Measurements from ENCODE around the gene RPUSD3. TPM values are rescaled to one million over a fixed set of nuclear protein-coding genes. Genes with fewer than 3 reads are reported as not detected.

RPUSD3 gene, protein sequence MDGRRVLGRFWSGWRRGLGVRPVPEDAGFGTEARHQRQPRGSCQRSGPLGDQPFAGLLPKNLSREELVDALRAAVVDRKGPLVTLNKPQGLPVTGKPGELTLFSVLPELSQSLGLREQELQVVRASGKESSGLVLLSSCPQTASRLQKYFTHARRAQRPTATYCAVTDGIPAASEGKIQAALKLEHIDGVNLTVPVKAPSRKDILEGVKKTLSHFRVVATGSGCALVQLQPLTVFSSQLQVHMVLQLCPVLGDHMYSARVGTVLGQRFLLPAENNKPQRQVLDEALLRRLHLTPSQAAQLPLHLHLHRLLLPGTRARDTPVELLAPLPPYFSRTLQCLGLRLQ
- polyA plus RNA-seq = 31.8 TPM
- long read RNA-seq, donor 1, transcript RPUSD3-201 (9 exons, 1,225 nt) = major isoform, 9 of 13 reads
- long read RNA-seq, donor 1, partial matches to known transcripts = 0 of 13 reads
- long read RNA-seq, donor 1, other reads (novel, unspliced or antisense) = 0 of 13 reads
- long read RNA-seq, donor 2, transcript RPUSD3-201 (9 exons, 1,225 nt) = major isoform, 14 of 20 reads
- long read RNA-seq, donor 2, partial matches to known transcripts = 0 of 20 reads
- long read RNA-seq, donor 2, other reads (novel, unspliced or antisense) = 0 of 20 reads
- long read RNA-seq, donor 3 = 0 reads
- long read RNA-seq, donor 4, partial matches to known transcripts = 0 of 1 reads
- long read RNA-seq, donor 4, other reads (novel, unspliced or antisense) = 0 of 1 reads
- long read RNA-seq, donor 5, partial matches to known transcripts = 0 of 7 reads
- long read RNA-seq, donor 5, other reads (novel, unspliced or antisense) = 0 of 7 reads
- long read RNA-seq, donor 6, transcript RPUSD3-216 (4 exons, 2,491 nt) = minor isoform, 5 of 25 reads
- long read RNA-seq, donor 6, transcript RPUSD3-201 (9 exons, 1,225 nt) = major isoform, 16 of 25 reads
- long read RNA-seq, donor 6, partial matches to known transcripts = 0 of 25 reads
- long read RNA-seq, donor 6, other reads (novel, unspliced or antisense) = 0 of 25 reads
- long read RNA-seq, donor 7, transcript RPUSD3-201 (9 exons, 1,225 nt) = major isoform, 9 of 11 reads
- long read RNA-seq, donor 7, partial matches to known transcripts = 0 of 11 reads
- long read RNA-seq, donor 7, other reads (novel, unspliced or antisense) = 0 of 11 reads
- long read RNA-seq, donor 8, transcript RPUSD3-216 (4 exons, 2,491 nt) = minor isoform, 5 of 27 reads
- long read RNA-seq, donor 8, transcript RPUSD3-201 (9 exons, 1,225 nt) = major isoform, 14 of 27 reads
- long read RNA-seq, donor 8, partial matches to known transcripts = 0 of 27 reads
- long read RNA-seq, donor 8, other reads (novel, unspliced or antisense) = 0 of 27 reads
- long read RNA-seq, donor 9, transcript RPUSD3-201 (9 exons, 1,225 nt) = major isoform, 20 of 23 reads
- long read RNA-seq, donor 9, partial matches to known transcripts = 0 of 23 reads
- long read RNA-seq, donor 9, other reads (novel, unspliced or antisense) = 0 of 23 reads
- long read RNA-seq, donor 10, transcript RPUSD3-201 (9 exons, 1,225 nt) = major isoform, 17 of 28 reads
- long read RNA-seq, donor 10, transcript RPUSD3-212 (2 exons, 996 nt) = minor isoform, 5 of 28 reads
- long read RNA-seq, donor 10, partial matches to known transcripts = 0 of 28 reads
- long read RNA-seq, donor 10, other reads (novel, unspliced or antisense) = 0 of 28 reads
- long read RNA-seq, donor 11, transcript RPUSD3-216 (4 exons, 2,491 nt) = minor isoform, 5 of 22 reads
- long read RNA-seq, donor 11, transcript RPUSD3-201 (9 exons, 1,225 nt) = major isoform, 13 of 22 reads
- long read RNA-seq, donor 11, partial matches to known transcripts = 0 of 22 reads
- long read RNA-seq, donor 11, other reads (novel, unspliced or antisense) = 0 of 22 reads

DNA sequence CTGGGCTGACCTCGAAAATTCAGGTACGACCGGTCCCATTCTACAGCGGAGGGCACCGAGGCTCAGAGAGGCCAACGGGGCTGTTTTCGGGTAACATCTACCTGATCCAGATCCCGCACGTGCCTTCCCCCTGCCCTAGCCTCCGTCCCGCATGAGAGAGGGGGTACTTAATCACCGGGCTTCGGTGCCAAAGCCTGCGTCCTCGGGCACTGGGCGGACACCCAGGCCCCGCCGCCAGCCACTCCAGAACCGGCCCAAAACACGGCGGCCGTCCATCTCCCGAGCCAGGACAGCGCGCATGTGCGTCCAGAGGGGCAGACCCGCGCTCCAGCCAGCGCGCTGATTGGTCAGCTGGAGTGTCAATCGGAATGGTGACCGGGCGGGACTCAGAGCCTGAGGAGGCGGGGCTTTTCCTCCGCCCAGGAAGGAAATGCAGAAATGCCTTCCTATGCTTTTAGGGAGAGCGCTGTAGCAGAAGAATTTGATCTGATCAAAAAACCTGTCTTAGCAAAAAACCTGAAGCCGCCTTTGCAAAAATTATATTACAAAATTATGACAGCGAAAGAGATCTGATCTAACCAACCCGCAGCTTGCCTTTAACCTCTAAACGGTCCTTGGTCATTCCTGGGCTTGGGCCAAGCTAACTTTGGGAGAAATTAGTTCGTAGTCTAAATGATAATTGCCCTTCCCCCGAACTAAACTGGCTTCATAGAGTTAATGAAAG is at the start of gene RPUSD3:
TSS of gene RPUSD3 (minus strand) at position 294 of the 724 bp plus-strand sequence. CDS start at position 276, 18 bp downstream.
- Histone ChIP-seq H3K36me3 (ENCODE audit: control insufficient read depth, insufficient read depth, low read length) (peaks cover 30% of the 10 kb centered on the region), H3K4me3 (ENCODE audit: low read length) (peak within 1 kb of the TSS; percentile 89), H3K27me3 (ENCODE audit: control insufficient read depth, insufficient read depth, low read length) (no peaks in the 10 kb centered on the region), H3K4me1 (ENCODE audit: control insufficient read depth, insufficient read depth, low read length) (peaks cover 7% of the 10 kb centered on the region), H3K9me3 (ENCODE audit: control insufficient read depth, low read depth, low read length) (peaks cover 2% of the 10 kb centered on the region), H3K27ac (ENCODE audit: low read length) (peak within 1 kb of the TSS; percentile 55)
- WGBS (ENCODE audit: insufficient coverage, low lambda C conversion rate) = 0% methylated on average over 1 of the region's 42 CpGs
- peak; percentile 94 to 95 for DNase-seq

DNA sequence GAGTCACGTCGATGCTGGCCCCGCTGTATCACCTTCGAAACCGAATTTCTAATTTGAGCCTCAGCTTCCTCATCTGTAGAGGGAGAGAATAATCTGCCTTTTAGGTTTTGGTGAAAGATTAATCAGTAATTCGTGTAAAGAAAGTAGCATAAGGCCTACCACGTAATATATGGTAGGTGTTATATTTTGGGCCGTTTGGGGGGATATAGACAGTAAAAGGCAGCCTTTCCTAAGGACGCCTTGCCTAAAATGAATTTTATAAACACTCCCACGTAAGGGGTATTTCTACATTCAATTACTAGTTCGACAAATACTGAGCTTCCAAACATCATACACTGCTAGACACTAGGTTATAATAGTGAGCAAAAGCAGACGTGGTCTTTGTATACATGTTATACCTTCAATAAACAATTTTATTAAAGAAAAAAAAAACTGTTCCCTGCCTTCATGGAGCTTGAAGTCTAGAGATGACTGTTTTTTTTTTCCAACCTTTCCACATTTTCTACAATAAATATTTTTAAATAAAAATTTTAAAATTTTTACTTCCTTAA is 47.3 kb upstream of the RPUSD3 start:
- DNase-seq = no peak
- peaks cover 15% of the 10 kb centered on the region for H3K36me3 ChIP-seq (ENCODE audit: control insufficient read depth, insufficient read depth, low read length)
- H3K9me3 ChIP-seq (ENCODE audit: control insufficient read depth, low read depth, low read length) = peaks cover 4% of the 10 kb centered on the region
- H3K4me3 ChIP-seq (ENCODE audit: low read length) = peak overlapping the region; percentile 95
- 10% methylated on average over 4 of the region's 12 CpGs for WGBS (ENCODE audit: insufficient coverage, low lambda C conversion rate)
- peaks cover 1% of the 10 kb centered on the region for H3K4me1 ChIP-seq (ENCODE audit: control insufficient read depth, insufficient read depth, low read length)
- no peaks in the 10 kb centered on the region for H3K27me3 ChIP-seq (ENCODE audit: control insufficient read depth, insufficient read depth, low read length)
- H3K27ac ChIP-seq (ENCODE audit: low read length) = peak overlapping the region; percentile 86

DNA sequence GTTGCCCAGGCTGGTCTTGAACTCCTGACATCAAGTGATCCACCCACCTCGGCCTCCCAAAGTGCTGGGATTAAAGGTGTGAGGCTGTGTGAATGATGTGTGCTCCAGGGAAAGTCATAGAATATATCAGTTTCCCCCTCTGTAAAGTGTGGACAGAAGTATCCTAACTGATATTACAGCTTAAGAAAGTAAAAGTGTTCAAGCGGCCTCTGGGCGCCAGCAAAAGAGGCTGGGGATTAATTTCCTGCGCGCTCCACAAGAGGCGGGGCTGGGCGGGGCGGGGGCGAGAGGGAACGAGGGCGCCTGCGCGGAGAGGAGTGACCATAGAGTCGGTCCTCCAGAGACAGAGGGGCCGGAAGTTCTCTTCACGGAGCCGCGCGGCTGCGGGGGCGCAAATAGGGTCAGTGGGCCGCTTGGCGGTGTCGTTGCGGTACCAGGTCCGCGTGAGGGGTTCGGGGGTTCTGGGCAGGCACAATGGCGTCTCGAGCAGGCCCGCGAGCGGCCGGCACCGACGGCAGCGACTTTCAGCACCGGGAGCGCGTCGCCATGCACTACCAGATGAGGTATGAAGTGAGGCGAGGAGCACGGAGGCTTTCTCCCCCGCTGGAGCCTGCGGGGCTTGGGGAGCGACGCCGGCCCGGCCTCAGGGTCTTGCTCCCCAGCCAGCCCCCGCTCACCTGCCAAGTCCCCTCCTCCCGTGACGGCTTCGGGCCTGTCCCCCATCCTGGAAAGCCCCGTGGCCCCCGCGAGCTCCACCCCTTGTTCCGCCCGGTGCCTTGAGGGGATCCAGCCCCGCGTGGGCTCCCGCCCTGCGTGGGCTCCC is 46.7 kb upstream of the RPUSD3 start, which contains the start of gene JAGN1:
TSS of gene JAGN1 (plus strand) at position 362 of the 823 bp plus-strand sequence. CDS start at position 475, 113 bp downstream.
- H3K4me1 ChIP-seq (ENCODE audit: control insufficient read depth, insufficient read depth, low read length) = no peaks in the 10 kb centered on the region
- peak within 1 kb of the TSS; percentile 95 for H3K4me3 ChIP-seq (ENCODE audit: low read length)
- peaks cover 15% of the 10 kb centered on the region for H3K36me3 ChIP-seq (ENCODE audit: control insufficient read depth, insufficient read depth, low read length)
- H3K27me3 ChIP-seq (ENCODE audit: control insufficient read depth, insufficient read depth, low read length) = no peaks in the 10 kb centered on the region
- peak within 1 kb of the TSS; percentile 86 for H3K27ac ChIP-seq (ENCODE audit: low read length)
- DNase-seq = peak; percentile 82 to 93
- H3K9me3 ChIP-seq (ENCODE audit: control insufficient read depth, low read depth, low read length) = peaks cover 4% of the 10 kb centered on the region
- no CpG with 5 or more reads among the region's 62 CpGs for WGBS (ENCODE audit: insufficient coverage, low lambda C conversion rate)

DNA sequence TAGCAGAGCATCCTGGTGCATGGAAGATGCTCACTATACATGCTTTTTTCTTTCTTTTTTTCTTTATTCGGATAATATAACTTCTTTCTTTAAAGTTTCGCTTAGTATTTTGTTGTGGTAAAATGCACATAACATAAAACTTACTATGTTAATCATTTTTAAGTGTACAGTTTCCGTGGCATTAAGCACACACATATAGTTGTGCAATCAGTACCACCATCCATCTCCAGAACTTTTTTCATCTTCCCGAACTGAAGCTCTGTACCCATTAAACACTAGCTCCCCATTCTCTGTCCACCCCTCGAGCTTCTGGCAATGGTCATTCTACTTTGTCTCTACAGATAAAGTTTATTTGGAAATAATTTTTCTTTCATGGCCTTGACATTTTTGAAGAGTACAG is 45.6 kb upstream of the RPUSD3 start:
- Histone ChIP-seq H3K4me1 (ENCODE audit: control insufficient read depth, insufficient read depth, low read length) (peaks cover 4% of the 10 kb centered on the region), H3K36me3 (ENCODE audit: control insufficient read depth, insufficient read depth, low read length) (peaks cover 15% of the 10 kb centered on the region), H3K9me3 (ENCODE audit: control insufficient read depth, low read depth, low read length) (peaks cover 4% of the 10 kb centered on the region), H3K4me3 (ENCODE audit: low read length) (no peak overlapping the region), H3K27me3 (ENCODE audit: control insufficient read depth, insufficient read depth, low read length) (no peaks in the 10 kb centered on the region), H3K27ac (ENCODE audit: low read length) (no peak overlapping the region)
- no peak for DNase-seq
- 97% methylated on average over 3 of the region's 5 CpGs for WGBS (ENCODE audit: insufficient coverage, low lambda C conversion rate)

DNA sequence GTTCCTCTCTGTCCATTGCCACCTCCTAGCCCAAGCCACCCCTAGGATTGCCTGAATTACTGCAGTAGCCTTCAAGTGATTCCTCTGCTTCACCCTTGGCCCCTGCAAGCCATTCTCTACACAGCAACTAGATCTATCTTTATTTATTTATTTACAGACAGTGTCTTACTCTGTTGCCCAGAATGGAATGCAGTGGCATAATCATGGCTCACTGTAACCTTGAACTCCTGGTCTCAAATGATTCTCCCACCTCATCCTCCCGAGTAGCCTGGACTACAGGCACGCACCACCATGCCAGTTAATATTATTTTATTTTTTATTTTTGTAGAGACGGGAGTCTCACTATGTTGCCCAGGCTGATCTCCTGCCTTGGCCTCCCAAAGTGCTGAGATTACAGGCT is 44.7 kb upstream of the RPUSD3 start:
- no peak overlapping the region for H3K27ac ChIP-seq (ENCODE audit: low read length)

DNA sequence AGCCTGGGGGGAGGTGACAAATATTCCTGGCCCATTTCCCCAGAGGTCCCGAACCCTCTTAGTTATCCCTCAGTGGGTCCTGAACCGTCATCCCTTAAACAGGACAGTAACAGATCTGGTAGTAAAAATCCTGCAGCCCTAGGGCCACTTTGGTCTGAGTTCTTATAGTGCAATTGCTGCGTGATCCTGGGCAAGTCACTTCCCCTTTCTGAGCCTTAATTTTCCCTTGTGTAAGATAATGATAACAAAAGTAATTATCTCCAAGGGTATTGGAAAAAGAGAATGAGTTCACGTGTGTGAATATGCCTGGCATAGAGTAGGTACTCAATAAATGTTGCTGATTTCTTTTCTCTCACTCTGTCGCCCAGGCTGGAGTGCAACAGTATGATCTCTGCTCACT is 43.7 kb upstream of the RPUSD3 start:
- Histone ChIP-seq H3K4me3 (ENCODE audit: low read length) (no peak overlapping the region), H3K36me3 (ENCODE audit: control insufficient read depth, insufficient read depth, low read length) (peaks cover 2% of the 10 kb centered on the region), H3K9me3 (ENCODE audit: control insufficient read depth, low read depth, low read length) (peaks cover 4% of the 10 kb centered on the region), H3K27ac (ENCODE audit: low read length) (no peak overlapping the region), H3K27me3 (ENCODE audit: control insufficient read depth, insufficient read depth, low read length) (no peaks in the 10 kb centered on the region), H3K4me1 (ENCODE audit: control insufficient read depth, insufficient read depth, low read length) (peaks cover 12% of the 10 kb centered on the region)
- WGBS (ENCODE audit: insufficient coverage, low lambda C conversion rate) = 100% methylated on average over 1 of the region's 5 CpGs
- DNase-seq = no peak

More for the DNA sequence above, 44.7 kb upstream of the RPUSD3 start:
- 93% methylated on average over 3 of the region's 3 CpGs for WGBS (ENCODE audit: insufficient coverage, low lambda C conversion rate)
- peaks cover 11% of the 10 kb centered on the region for H3K4me1 ChIP-seq (ENCODE audit: control insufficient read depth, insufficient read depth, low read length)
- peaks cover 12% of the 10 kb centered on the region for H3K36me3 ChIP-seq (ENCODE audit: control insufficient read depth, insufficient read depth, low read length)
- DNase-seq = no peak
- no peak overlapping the region for H3K4me3 ChIP-seq (ENCODE audit: low read length)
- peaks cover 4% of the 10 kb centered on the region for H3K9me3 ChIP-seq (ENCODE audit: control insufficient read depth, low read depth, low read length)
- no peaks in the 10 kb centered on the region for H3K27me3 ChIP-seq (ENCODE audit: control insufficient read depth, insufficient read depth, low read length)

DNA sequence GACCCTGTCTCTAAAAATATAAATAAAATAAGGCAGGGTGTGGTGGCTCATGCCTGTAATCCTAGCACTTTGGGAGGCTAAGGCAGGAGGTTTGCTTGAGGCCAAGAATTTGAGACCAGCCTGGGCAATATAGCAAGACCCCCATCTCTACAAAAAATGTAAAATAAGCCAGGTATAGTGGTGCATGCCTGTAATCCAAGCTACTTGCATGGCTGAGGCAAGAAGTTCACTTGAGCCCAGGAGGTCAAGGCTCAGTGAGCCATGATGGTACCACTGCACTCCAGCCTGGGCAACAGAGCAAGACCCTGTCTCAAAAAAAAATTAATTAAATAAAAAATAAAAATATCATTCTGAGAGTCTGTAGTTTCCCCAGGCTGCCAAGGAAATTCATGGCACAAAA is 42.5 kb upstream of the RPUSD3 start:
- no peak overlapping the region for H3K27ac ChIP-seq (ENCODE audit: low read length)
- H3K36me3 ChIP-seq (ENCODE audit: control insufficient read depth, insufficient read depth, low read length) = no peaks in the 10 kb centered on the region
- H3K4me1 ChIP-seq (ENCODE audit: control insufficient read depth, insufficient read depth, low read length) = peaks cover 12% of the 10 kb centered on the region
- no peak for DNase-seq
- no peaks in the 10 kb centered on the region for H3K27me3 ChIP-seq (ENCODE audit: control insufficient read depth, insufficient read depth, low read length)
- peaks cover 4% of the 10 kb centered on the region for H3K9me3 ChIP-seq (ENCODE audit: control insufficient read depth, low read depth, low read length)
- no peak overlapping the region for H3K4me3 ChIP-seq (ENCODE audit: low read length)

- Histone ChIP-seq H3K4me3 (ENCODE audit: low read length) (no peak overlapping the region), H3K9me3 (ENCODE audit: control insufficient read depth, low read depth, low read length) (no peaks in the 10 kb centered on the region), H3K36me3 (ENCODE audit: control insufficient read depth, insufficient read depth, low read length) (no peaks in the 10 kb centered on the region), H3K4me1 (ENCODE audit: control insufficient read depth, insufficient read depth, low read length) (peaks cover 12% of the 10 kb centered on the region), H3K27ac (ENCODE audit: low read length) (peak overlapping the region; percentile 90), H3K27me3 (ENCODE audit: control insufficient read depth, insufficient read depth, low read length) (no peaks in the 10 kb centered on the region)
- peak; percentile 85 to 94 for DNase-seq
- WGBS (ENCODE audit: insufficient coverage, low lambda C conversion rate) = 0% methylated on average over 1 of the region's 11 CpGs
Measured at GRCh38 chr3:9884555-9885165, 40.9 kb upstream of the RPUSD3 start.

Measured in large intestine (tissue), 12 donors.